ENCODE data around the gene NR1D2. TPM values are rescaled to one million over a fixed set of nuclear protein-coding genes. Genes with fewer than 3 reads are reported as not detected.
A peak's percentile ranks its signal among the peaks of the same experiment; 100 is the strongest.

The NR1D2 gene
- total and polyA plus RNA-seq, 2 of the 13 experiments (the other 11 are each of a cell fraction or from before 2014, with no cell fraction given) = 5.3 to 8.1 TPM

GRCh38 chr3:23900744-23901143 is 44.3 kb upstream of the NR1D2 start (continued):
- TF ChIP-seq ZNF512B (CRISPR knock-in tag; IDR thresholded peaks at IDR 0.05; ENCODE audit: borderline replicate concordance) (no peak), HDAC2 (CRISPR knock-in tag; IDR thresholded peaks at IDR 0.05) (peak; percentile 18; the same call in 1 of the 2 replicates), ATF1 (CRISPR knock-in tag; IDR thresholded peaks at IDR 0.05) (no peak), RBAK (CRISPR knock-in tag; IDR thresholded peaks at IDR 0.05) (no peak), CREM (IDR thresholded peaks at IDR 0.05) (peak; percentile 48; the same call in 1 of the 2 replicates), CREM (CRISPR knock-in tag; IDR thresholded peaks at IDR 0.05) (no peak), TSC22D2 (CRISPR knock-in tag; IDR thresholded peaks at IDR 0.05; ENCODE audit: borderline replicate concordance) (no peak), MNT (IDR thresholded peaks at IDR 0.05) (no peak), SMAD9 (CRISPR knock-in tag; IDR thresholded peaks at IDR 0.05) (no peak), PAXIP1 (CRISPR knock-in tag; conservative IDR thresholded peaks at IDR 0.05) (peak; percentile 68), CENPBD1 (CRISPR knock-in tag; IDR thresholded peaks at IDR 0.05; ENCODE audit: borderline replicate concordance, low read depth) (no peak), TFAP4 (IDR thresholded peaks at IDR 0.05; ENCODE audit: borderline replicate concordance, low read depth) (0 out of 2 replicates have a peak, but pooled peaks have one; percentile 15), U2AF2 (IDR thresholded peaks at IDR 0.05; ENCODE audit: low read depth, low read length) (no peak), ZNF326 (CRISPR knock-in tag; IDR thresholded peaks at IDR 0.05; ENCODE audit: borderline replicate concordance) (no peak), CENPT (CRISPR knock-in tag; IDR thresholded peaks at IDR 0.05; ENCODE audit: low read depth) (no peak), ONECUT2 (CRISPR knock-in tag; IDR thresholded peaks at IDR 0.05) (peak; percentile 94), ARNT (IDR thresholded peaks at IDR 0.05) (no peak), DBP (CRISPR knock-in tag; IDR thresholded peaks at IDR 0.05; ENCODE audit: not compliant biosample characterization) (no peak), MTA3 (CRISPR knock-in tag; IDR thresholded peaks at IDR 0.05) (no peak), MBD4 (IDR thresholded peaks at IDR 0.05; ENCODE audit: borderline replicate concordance, low read length) (no peak), ZFP36L2 (CRISPR knock-in tag; IDR thresholded peaks at IDR 0.05) (no peak), POLR2A (IDR thresholded peaks at IDR 0.05; ENCODE audit: insufficient read depth in 1 of 2, low read depth in 2 of 2, low read length in 2 of 2) (no peak), ZNF550 (CRISPR knock-in tag; IDR thresholded peaks at IDR 0.05; ENCODE audit: borderline replicate concordance) (no peak)

Measured in HepG2 (cell line).